Frontal cortex (tissue), 4 donors: ENCODE data around the gene RPUSD3. TPM values are rescaled to one million over a fixed set of nuclear protein-coding genes. Genes with fewer than 3 reads are reported as not detected.

ENCODE experiments used
- DNase-seq, 2 donors: peaks; one replicate each; pipeline ENCODE4 v3.0.0; 2012; ENCODE audit warnings: low spot score in 2 of 2
- FAIRE-seq: peaks from 2 replicates; lab custom pipeline; 2012; peaks lifted over from hg19 to GRCh38; lab: Jason Lieb, UNC
- total RNA-seq: library from RNA; depleted of rRNA; stranded (reverse); fragments of >200 nt; gene quantifications from one replicate; pipeline ENCODE4 v1.2.3, GENCODE V29; 2014
- donor health status: control.
- donor health status: control.
- donor health status: control.

The RPUSD3 gene
- total RNA-seq, 1 donor from 2014 or later = 13.9 TPM

GRCh38 chr3:9808345-9809037 is 35.3 kb downstream of the RPUSD3 start:
- FAIRE-seq (no peak), DNase-seq (no peak)

GRCh38 chr3:9807981-9808344 is 35.8 kb downstream of the RPUSD3 start:
- DNase-seq (no peak), FAIRE-seq (no peak)

GRCh38 chr3:9806688-9807589 is 36.9 kb downstream of the RPUSD3 start:
- DNase-seq = no peak
- FAIRE-seq = no peak

GRCh38 chr3:9806137-9806536 is 37.7 kb downstream of the RPUSD3 start:
- no peak for FAIRE-seq
- DNase-seq = no peak

GRCh38 chr3:9804996-9805395 is 38.8 kb downstream of the RPUSD3 start:
- FAIRE-seq (no peak), DNase-seq (no peak)

- DNase-seq (no peak), FAIRE-seq (no peak)
Measured at GRCh38 chr3:9803494-9803893, 40.3 kb downstream of the RPUSD3 start.

- DNase-seq (no peak), FAIRE-seq (no peak)
Measured at GRCh38 chr3:9800529-9800928, 43.3 kb downstream of the RPUSD3 start.

- FAIRE-seq = no peak
- no peak for DNase-seq
Measured at GRCh38 chr3:9797196-9797945, 46.4 kb downstream of the RPUSD3 start.

- no peak for DNase-seq
- FAIRE-seq = no peak
Measured at GRCh38 chr3:9795207-9795606, 48.6 kb downstream of the RPUSD3 start.

- DNase-seq = no peak
- FAIRE-seq = no peak
Measured at GRCh38 chr3:9794400-9794799, 49.4 kb downstream of the RPUSD3 start.

GRCh38 chr3:9793161-9793781 is 50.5 kb downstream of the RPUSD3 start:
- FAIRE-seq (no peak), DNase-seq (no peak)

GRCh38 chr3:9792405-9793160 is 51.2 kb downstream of the RPUSD3 start, which contains the start of the genes ARPC4 and TADA3:
TSS of gene ARPC4 (plus strand) at chr3:9793082. CDS start at chr3:9793122, 40 bp downstream.
TSS of gene TADA3 (minus strand) at chr3:9792473. CDS start at chr3:9791466, 1,007 bp downstream.
- FAIRE-seq (no peak), DNase-seq (peak; percentile 87 to 91)

- FAIRE-seq (no peak), DNase-seq (no peak)
Measured at GRCh38 chr3:9791790-9792404, 51.9 kb downstream of the RPUSD3 start.

- no peak for DNase-seq
- FAIRE-seq = no peak
Measured at GRCh38 chr3:9791127-9791526, 52.7 kb downstream of the RPUSD3 start.

Other genes starting within 250 kb of the RPUSD3 start
- gene MTMR14, start 194.5 kb downstream of the RPUSD3 start, total RNA-seq = 20.8 TPM
- gene CPNE9, start 140.2 kb downstream of the RPUSD3 start, total RNA-seq = 0.41 TPM
- 16.3 TPM for gene BRPF1, start 112.3 kb downstream of the RPUSD3 start, total RNA-seq
- 98.6 TPM for gene OGG1, start 94.1 kb downstream of the RPUSD3 start, total RNA-seq
- 69.7 TPM for gene CAMK1, start 74.1 kb downstream of the RPUSD3 start, total RNA-seq
- gene TADA3, start 51.5 kb downstream of the RPUSD3 start, total RNA-seq = 33.0 TPM
- gene ARPC4, start 50.9 kb downstream of the RPUSD3 start, total RNA-seq = 181 TPM
- gene TTLL3, start 33.7 kb downstream of the RPUSD3 start, total RNA-seq = 17.1 TPM
- gene CIDEC, start 36.2 kb upstream of the RPUSD3 start, total RNA-seq = not detected
- 15.9 TPM for gene JAGN1, start 46.6 kb upstream of the RPUSD3 start, total RNA-seq
- under 0.01 TPM for gene IL17RE, start 58.8 kb upstream of the RPUSD3 start, total RNA-seq
- gene IL17RC, start 73.1 kb upstream of the RPUSD3 start, total RNA-seq = 2.4 TPM
- gene CRELD1, start 89.8 kb upstream of the RPUSD3 start, total RNA-seq = 15.5 TPM
- gene PRRT3, start 108.4 kb upstream of the RPUSD3 start, total RNA-seq = 4.1 TPM
- gene EMC3, start 142.8 kb upstream of the RPUSD3 start, total RNA-seq = 33.0 TPM
- gene FANCD2, start 182.4 kb upstream of the RPUSD3 start, total RNA-seq = 6.1 TPM